CD4-positive, alpha-beta memory T cell (primary cell): Measurements from ENCODE around the gene AOC2. TPM values are rescaled to one million over a fixed set of nuclear protein-coding genes. Genes with fewer than 3 reads are reported as not detected.
A peak's percentile ranks its signal among the peaks of the same experiment; 100 is the strongest.
"Not testable (repeated sequence)": the region's sequence is repeated elsewhere in the genome, so short reads cannot be mapped to it uniquely, and the experiment has no call there.

Source experiments
- CTCF ChIA-PET: fragments of 350-600 bp; sonication (Branson Sonifier 250); formaldehyde crosslinking; loops from one replicate; lab custom pipeline; 2021; ENCODE audit warnings: inconsistent platforms; ENCODE audit not compliant: partially characterized antibody; lab: Charles Lee
- POLR2A ChIA-PET: fragments of 350-600 bp; sonication (Branson Sonifier 250); formaldehyde crosslinking; loops from one replicate; lab custom pipeline; 2021; ENCODE audit not compliant: partially characterized antibody; lab: Charles Lee
- DNase-seq, 5 donors: peaks; one replicate each; pipeline versions ENCODE4 v3.0.0 to v3.0.0-alpha.2; 2020 to 2022; ENCODE audit warnings: mixed read lengths in 1 of 5
- H3K27ac ChIP-seq: one replicate; pipeline ENCODE4 v1.7.0; 2013; ENCODE audit warnings: low read depth, low read length
- H3K27me3 ChIP-seq: 2 replicates; pipeline ENCODE4 v1.7.0; 2013; ENCODE audit warnings: mild to moderate bottlenecking, low read length, moderate library complexity; ENCODE audit not compliant: insufficient read depth
- H3K36me3 ChIP-seq: 2 replicates; pipeline ENCODE4 v1.7.0; 2013; ENCODE audit warnings: mild to moderate bottlenecking, low read length, moderate library complexity; ENCODE audit not compliant: insufficient read depth
- H3K4me1 ChIP-seq: 2 replicates; pipeline ENCODE4 v1.7.0; 2013; ENCODE audit warnings: mild to moderate bottlenecking, low read length, moderate library complexity; ENCODE audit not compliant: insufficient read depth
- H3K4me3 ChIP-seq, 2 donors: one replicate each; pipeline ENCODE4 v1.7.0; 2013; ENCODE audit warnings: low read length in 2 of 2, mild to moderate bottlenecking in 1 of 2
- H3K9me3 ChIP-seq, 2 donors: one replicate each; pipeline ENCODE4 v1.7.0; 2013; ENCODE audit warnings: low read length in 2 of 2, control low read depth in 1 of 2; ENCODE audit not compliant: control insufficient read depth in 1 of 2
- H3K27ac Mint-ChIP-seq, 7 donors: one replicate each; pipeline ENCODE4 v1.8.0; 2020 to 2021; ENCODE audit warnings: mixed read lengths in 7 of 7, mild to moderate bottlenecking in 6 of 7, inconsistent platforms in 3 of 7, moderate library complexity in 3 of 7
- H3K27me3 Mint-ChIP-seq, 2 donors: one replicate each; pipeline ENCODE4 v1.8.0; 2020 to 2021; ENCODE audit warnings: mixed read lengths in 2 of 2
- H3K36me3 Mint-ChIP-seq, 2 donors: one replicate each; pipeline ENCODE4 v1.8.0; 2020 to 2021; ENCODE audit warnings: mixed read lengths in 2 of 2, inconsistent platforms in 1 of 2, mild to moderate bottlenecking in 1 of 2
- H3K4me1 Mint-ChIP-seq, 4 donors: one replicate each; pipeline ENCODE4 v1.8.0; 2020 to 2021; ENCODE audit warnings: mixed read lengths in 4 of 4, mild to moderate bottlenecking in 1 of 4
- H3K4me3 Mint-ChIP-seq, 8 donors: one replicate each; pipeline ENCODE4 v1.8.0; 2020 to 2021; ENCODE audit warnings: mixed read lengths in 8 of 8, mild to moderate bottlenecking in 7 of 8, moderate library complexity in 6 of 8, inconsistent platforms in 3 of 8
- H3K9me3 Mint-ChIP-seq, 8 donors: one replicate each; pipeline ENCODE4 v1.8.0; 2020 to 2021; ENCODE audit warnings: mixed read lengths in 8 of 8, mild to moderate bottlenecking in 5 of 8, inconsistent platforms in 3 of 8, moderate library complexity in 1 of 8
- intact Hi-C: fragments of 100-400 bp; cut with micrococcal nuclease; formaldehyde crosslinking; loops from one replicate; pipeline ENCODE4 v1.15.1; 2023
- polyA plus RNA-seq, 2 donors: library from polyadenylated mRNA; unstranded; fragments of 300-500 nt; fragmentation: Illumina TruSeq; gene quantifications; one replicate each; pipeline ENCODE4 v1.2.3, GENCODE V29; 2021
- total RNA-seq, 2 experiments: library from RNA; stranded (reverse); gene quantifications; one replicate each; pipeline ENCODE4 v1.2.3, GENCODE V29; 2021

The AOC2 gene
- total and polyA plus RNA-seq, 4 experiments from 2014 or later: 0.17 to 2.7 (median 2.7) TPM; not detected in 1

- intact Hi-C loops: no loop called here
- Mint-ChIP-seq H3K9me3 (no peaks in the 10 kb centered on the region), H3K36me3 (no peaks in the 10 kb centered on the region), H3K27me3 (peaks cover 9% of the 10 kb centered on the region in 2 donors), H3K4me3 (no peak overlapping the region), H3K4me1 (no peaks in the 10 kb centered on the region), H3K27ac (no peak overlapping the region)
- DNase-seq: no peak
- CTCF ChIA-PET: no interaction called here
- H3K4me3 ChIP-seq: no peak overlapping the region
- no peaks in the 10 kb centered on the region for H3K36me3 ChIP-seq
- H3K27ac ChIP-seq: no peak overlapping the region
- no peaks in the 10 kb centered on the region for H3K27me3 ChIP-seq
- no peaks in the 10 kb centered on the region for H3K9me3 ChIP-seq
- POLR2A ChIA-PET: no interaction called here
- H3K4me1 ChIP-seq: no peaks in the 10 kb centered on the region
Observed at GRCh38 chr17:42882166-42882565, 37.8 kb downstream of the AOC2 start.

DNA sequence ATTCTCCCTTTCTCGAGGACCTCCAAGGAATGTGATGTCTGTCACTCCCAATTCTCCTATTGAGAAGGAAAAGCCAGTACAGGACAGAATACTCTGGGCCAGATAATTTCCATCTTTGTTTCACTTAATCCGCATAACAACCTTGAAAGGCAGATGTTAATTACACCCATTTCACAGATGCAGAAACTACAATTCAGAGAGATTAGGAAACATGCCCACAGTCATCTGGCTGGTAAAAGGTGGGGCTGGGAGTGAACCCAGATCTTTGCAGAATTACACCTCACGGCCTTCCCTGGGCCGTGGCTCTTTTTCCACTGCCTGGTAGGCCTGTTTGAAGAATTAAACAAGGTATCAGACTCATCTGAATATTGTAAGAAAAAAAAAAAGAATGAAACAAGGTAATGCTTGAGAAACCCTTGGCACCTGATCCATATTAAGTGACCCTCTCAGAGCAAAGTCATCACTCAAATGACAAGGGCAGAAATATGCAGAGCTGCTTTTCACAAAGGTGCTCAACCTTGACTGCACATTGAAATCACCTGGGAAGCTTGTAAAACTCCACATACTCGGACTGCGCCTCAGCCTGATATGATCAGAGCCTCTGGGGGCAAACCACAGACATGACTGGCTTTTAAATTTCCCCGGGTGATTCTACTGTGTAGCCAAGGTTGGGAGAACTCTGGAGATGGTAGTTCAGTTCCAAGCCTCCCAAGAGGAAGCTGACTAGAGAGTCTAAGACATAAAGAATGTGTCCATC is 39.6 kb downstream of the AOC2 start:
- no peak for DNase-seq
- H3K4me1 Mint-ChIP-seq: no peaks in the 10 kb centered on the region
- CTCF ChIA-PET: no interaction called here
- Histone ChIP-seq H3K36me3 (no peaks in the 10 kb centered on the region), H3K9me3 (no peaks in the 10 kb centered on the region), H3K27ac (no peak overlapping the region), H3K4me3 (no peak overlapping the region), H3K27me3 (no peaks in the 10 kb centered on the region), H3K4me1 (no peaks in the 10 kb centered on the region)
- no peak overlapping the region for H3K4me3 Mint-ChIP-seq
- no peaks in the 10 kb centered on the region for H3K36me3 Mint-ChIP-seq
- intact Hi-C loops: no loop called here
- H3K27me3 Mint-ChIP-seq: peaks cover 5 to 9% of the 10 kb centered on the region in 2 donors
- H3K27ac Mint-ChIP-seq: no peak overlapping the region
- H3K9me3 Mint-ChIP-seq: no peaks in the 10 kb centered on the region
- POLR2A ChIA-PET: no interaction called here

GRCh38 chr17:42885806-42886205 is 41.4 kb downstream of the AOC2 start:
- H3K9me3 ChIP-seq, H3K27me3 ChIP-seq, CTCF ChIA-PET, H3K4me1 ChIP-seq, POLR2A ChIA-PET, H3K9me3 Mint-ChIP-seq, H3K4me3 Mint-ChIP-seq, DNase-seq, H3K27me3 Mint-ChIP-seq, intact Hi-C loops, H3K36me3 Mint-ChIP-seq, H3K27ac Mint-ChIP-seq, H3K36me3 ChIP-seq, H3K4me1 Mint-ChIP-seq, H3K27ac ChIP-seq, H3K4me3 ChIP-seq: not testable (repeated sequence)

- H3K36me3 Mint-ChIP-seq: no peaks in the 10 kb centered on the region
- no peaks in the 10 kb centered on the region for H3K36me3 ChIP-seq
- ChIA-PET POLR2A (no interaction called here), CTCF (interaction anchor here (0.7 kb wide), 1 partner anchor 160 kb away, joined by 4 read pairs; no protein-coding TSS in a partner anchor)
- no peaks in the 10 kb centered on the region for H3K9me3 ChIP-seq
- no peaks in the 10 kb centered on the region for H3K27me3 ChIP-seq
- no peak overlapping the region for H3K27ac ChIP-seq
- peaks cover 4 to 7% of the 10 kb centered on the region in 2 donors for H3K27me3 Mint-ChIP-seq
- no peaks in the 10 kb centered on the region for H3K4me1 ChIP-seq
- intact Hi-C loops: no loop called here
- no peaks in the 10 kb centered on the region for H3K9me3 Mint-ChIP-seq
- H3K27ac Mint-ChIP-seq: peak overlapping the region in 1 of 7 donors; percentile 65
- H3K4me3 ChIP-seq: no peak overlapping the region
- no peak for DNase-seq
- H3K4me3 Mint-ChIP-seq: no peak overlapping the region
- H3K4me1 Mint-ChIP-seq: no peaks in the 10 kb centered on the region
Observed at GRCh38 chr17:42886283-42887176, 42.1 kb downstream of the AOC2 start.

- Mint-ChIP-seq H3K4me1 (no peaks in the 10 kb centered on the region), H3K4me3 (peak overlapping the region in 1 of 8 donors; percentile 22), H3K9me3 (no peaks in the 10 kb centered on the region), H3K36me3 (no peaks in the 10 kb centered on the region), H3K27ac (no peak overlapping the region), H3K27me3 (peaks cover 7 to 8% of the 10 kb centered on the region in 2 donors)
- POLR2A ChIA-PET: no interaction called here
- CTCF ChIA-PET: no interaction called here
- intact Hi-C loops: no loop called here
- Histone ChIP-seq H3K27me3 (no peaks in the 10 kb centered on the region), H3K4me1 (no peaks in the 10 kb centered on the region), H3K36me3 (no peaks in the 10 kb centered on the region), H3K27ac (no peak overlapping the region), H3K9me3 (no peaks in the 10 kb centered on the region), H3K4me3 (no peak overlapping the region)
- no peak for DNase-seq
Observed at GRCh38 chr17:42889809-42890208, 45.4 kb downstream of the AOC2 start.

DNA sequence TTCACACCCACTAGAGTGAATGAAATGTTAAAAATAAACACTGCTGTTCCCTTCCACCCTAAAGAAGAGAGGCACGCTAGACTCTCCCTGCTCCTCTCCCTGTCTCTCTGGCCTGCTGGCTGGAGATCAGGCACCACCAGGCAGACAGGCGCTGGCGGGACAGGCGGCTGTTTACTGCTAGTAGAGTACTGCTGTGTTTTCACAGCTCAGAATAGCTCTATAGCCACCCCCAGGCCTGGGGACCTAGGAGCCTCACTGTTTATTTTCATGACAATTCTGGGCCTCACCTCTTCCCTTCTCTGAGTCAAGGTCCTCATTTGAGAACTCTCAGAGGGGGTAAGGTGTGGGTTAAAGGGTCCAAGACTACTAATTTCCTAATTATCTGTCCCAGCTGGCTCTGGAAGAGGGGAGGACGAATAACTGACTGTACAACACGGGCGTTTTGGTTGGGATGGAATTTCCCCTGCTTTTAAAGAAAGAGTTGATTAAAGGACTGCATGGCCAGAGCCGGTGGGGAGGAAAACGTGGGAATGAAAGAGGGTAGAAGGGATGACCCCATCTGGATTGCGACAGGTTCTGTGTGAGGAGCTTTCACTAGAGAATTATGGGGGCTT is 47.3 kb downstream of the AOC2 start:
- no peak for DNase-seq
- intact Hi-C loops: no loop called here
- H3K4me1 Mint-ChIP-seq: no peaks in the 10 kb centered on the region
- H3K4me3 Mint-ChIP-seq: no peak overlapping the region
- no peaks in the 10 kb centered on the region for H3K36me3 Mint-ChIP-seq
- no peaks in the 10 kb centered on the region for H3K4me1 ChIP-seq
- H3K9me3 ChIP-seq: no peaks in the 10 kb centered on the region
- no peaks in the 10 kb centered on the region for H3K27me3 ChIP-seq
- H3K36me3 ChIP-seq: no peaks in the 10 kb centered on the region
- no peak overlapping the region for H3K27ac Mint-ChIP-seq
- peaks cover 3 to 7% of the 10 kb centered on the region in 2 donors for H3K27me3 Mint-ChIP-seq
- no peaks in the 10 kb centered on the region for H3K9me3 Mint-ChIP-seq
- POLR2A ChIA-PET: no interaction called here
- CTCF ChIA-PET: no interaction called here
- H3K27ac ChIP-seq: no peak overlapping the region
- no peak overlapping the region for H3K4me3 ChIP-seq

GRCh38 chr17:42893359-42893758 is 49.0 kb downstream of the AOC2 start:
- no peaks in the 10 kb centered on the region for H3K4me1 Mint-ChIP-seq
- Histone ChIP-seq H3K4me3 (no peak overlapping the region), H3K4me1 (no peaks in the 10 kb centered on the region), H3K27ac (no peak overlapping the region), H3K9me3 (no peaks in the 10 kb centered on the region), H3K27me3 (no peaks in the 10 kb centered on the region), H3K36me3 (no peaks in the 10 kb centered on the region)
- peak overlapping the region in 2 of 7 donors; percentile 9 to 71 for H3K27ac Mint-ChIP-seq
- DNase-seq: no peak
- H3K4me3 Mint-ChIP-seq: no peak overlapping the region
- peaks cover 1 to 7% of the 10 kb centered on the region in 2 donors for H3K27me3 Mint-ChIP-seq
- ChIA-PET POLR2A (no interaction called here), CTCF (no interaction called here)
- intact Hi-C loops: no loop called here
- no peaks in the 10 kb centered on the region for H3K36me3 Mint-ChIP-seq
- H3K9me3 Mint-ChIP-seq: no peaks in the 10 kb centered on the region
